HG02798 (cell line): ENCODE measurements around the gene RPL14.
"Not testable (repeated sequence)": the region's sequence is repeated elsewhere in the genome, so short reads cannot be mapped to it uniquely, and the experiment has no call there.

Experiments
- ATAC-seq: cut with Tn5 transposase; IDR thresholded peaks from one replicate; pipeline ENCODE4 v1.9.1; 2021; ENCODE audit warnings: mild to moderate bottlenecking; ENCODE audit not compliant: unreplicated experiment, poor library complexity

The RPL14 gene

GRCh38 chr3:40456940-40457823 lies at the start of gene RPL14:
RPL14 (plus strand) TSS chr3:40457339; CDS start chr3:40457472, 133 bp downstream.
- ATAC-seq, result peak; percentile 73

- ATAC-seq, result no peak
These were observed 49.5 kb upstream of the RPL14 start for GRCh38 chr3:40407611-40408010.

GRCh38 chr3:40414270-40414669 lies 42.9 kb upstream of the RPL14 start:
- no peak for ATAC-seq

- ATAC-seq, result no peak
These were observed 39.1 kb upstream of the RPL14 start for GRCh38 chr3:40417845-40418543.

GRCh38 chr3:40422861-40423260 lies 34.3 kb upstream of the RPL14 start:
- ATAC-seq, result no peak

GRCh38 chr3:40427045-40427669 lies 30.0 kb upstream of the RPL14 start:
- no peak for ATAC-seq

GRCh38 chr3:40432793-40433192 lies 24.3 kb upstream of the RPL14 start:
- no peak for ATAC-seq

GRCh38 chr3:40437889-40438288 lies 19.2 kb upstream of the RPL14 start:
- no peak for ATAC-seq

- ATAC-seq, result no peak
These were observed 12.1 kb upstream of the RPL14 start for GRCh38 chr3:40445062-40445461.

- ATAC-seq, result no peak
These were observed 11.3 kb upstream of the RPL14 start for GRCh38 chr3:40445880-40446279.

GRCh38 chr3:40450438-40450837 lies 6.7 kb upstream of the RPL14 start:
- ATAC-seq, result no peak

- ATAC-seq, result no peak
These were observed 5.6 kb upstream of the RPL14 start for GRCh38 chr3:40451551-40451950.

- no peak for ATAC-seq
These were observed 5.1 kb upstream of the RPL14 start for GRCh38 chr3:40452057-40452456.

- no peak for ATAC-seq
These were observed 4.6 kb upstream of the RPL14 start for GRCh38 chr3:40452562-40452875.

GRCh38 chr3:40452876-40453730 lies 4.0 kb upstream of the RPL14 start:
- ATAC-seq, result peak; percentile 96

GRCh38 chr3:40453933-40454332 lies 3.2 kb upstream of the RPL14 start:
- no peak for ATAC-seq

GRCh38 chr3:40455328-40455727 lies 1.8 kb upstream of the RPL14 start:
- ATAC-seq, result no peak

- no peak for ATAC-seq
These were observed 730 bp upstream of the RPL14 start for GRCh38 chr3:40456279-40456939.

GRCh38 chr3:40458473-40458872 lies 1.3 kb downstream of the RPL14 start:
- no peak for ATAC-seq

- ATAC-seq, result not testable (repeated sequence)
These were observed 3.3 kb downstream of the RPL14 start for GRCh38 chr3:40460481-40460880.
